Smooth muscle cell (in vitro differentiated cells): Measurements from ENCODE around the gene NKIRAS2. TPM values are rescaled to one million over a fixed set of nuclear protein-coding genes. Genes with fewer than 3 reads are reported as not detected.
A peak's percentile ranks its signal among the peaks of the same experiment; 100 is the strongest.

Experiments used
- DNase-seq: peaks from one replicate; lab custom pipeline; 2025; ENCODE audit not compliant: unreplicated experiment; lab: John Stamatoyannopoulos, UW
- H2AFZ ChIP-seq: fragments of 200-600 bp; sonication (generic); 2 replicates; pipeline ENCODE4 v1.6.0; 2016; ENCODE audit warnings: antibody characterized with exemption, low read depth, mild to moderate bottlenecking
- H3F3A ChIP-seq: fragments of 200-600 bp; sonication (generic); 2 replicates; pipeline ENCODE4 v1.6.0; 2017; ENCODE audit warnings: antibody characterized with exemption, low read depth
- H3K27ac ChIP-seq: fragments of 200-600 bp; sonication (generic); 2 replicates; pipeline ENCODE4 v1.5.1; 2016; ENCODE audit warnings: low read depth, mild to moderate bottlenecking
- H3K27me3 ChIP-seq: fragments of 200-600 bp; sonication (generic); 2 replicates; pipeline ENCODE4 v1.6.1; 2016; ENCODE audit warnings: low read depth, mild to moderate bottlenecking
- H3K36me3 ChIP-seq: fragments of 200-600 bp; sonication (generic); 2 replicates; pipeline ENCODE4 v1.5.1; 2016; ENCODE audit warnings: low read depth
- H3K4me1 ChIP-seq: fragments of 200-600 bp; sonication (generic); 2 replicates; pipeline ENCODE4 v1.5.1; 2016; ENCODE audit warnings: low read depth
- H3K4me2 ChIP-seq: fragments of 200-600 bp; sonication (generic); 2 replicates; pipeline ENCODE4 v1.6.0; 2016; ENCODE audit warnings: mild to moderate bottlenecking
- H3K4me3 ChIP-seq: fragments of 200-600 bp; sonication (generic); 2 replicates; pipeline ENCODE4 v1.5.1; 2016; ENCODE audit warnings: mild to moderate bottlenecking
- H3K79me2 ChIP-seq: fragments of 200-600 bp; sonication (generic); 2 replicates; pipeline ENCODE4 v1.6.0; 2016; ENCODE audit warnings: low read depth, mild to moderate bottlenecking
- H3K9ac ChIP-seq: fragments of 200-600 bp; sonication (generic); 2 replicates; pipeline ENCODE4 v1.6.0; 2016; ENCODE audit warnings: low read depth
- H3K9me3 ChIP-seq: fragments of 200-600 bp; sonication (generic); replicated peaks from 2 replicates; pipeline ENCODE4 v1.5.1; 2016; ENCODE audit warnings: low read depth
- H4K20me1 ChIP-seq: fragments of 200-600 bp; sonication (generic); 2 replicates; pipeline ENCODE4 v1.6.0; 2016; ENCODE audit warnings: low read depth
- CTCF ChIP-seq: fragments of 200-600 bp; sonication (generic); IDR thresholded peaks from 2 replicates; pipeline ENCODE4 v1.5.1; 2017; ENCODE audit warnings: borderline replicate concordance, mild to moderate bottlenecking, antibody characterized with exemption; ENCODE audit not compliant: insufficient read depth, poor library complexity, severe bottlenecking
- WGBS: methylation state at CpG from one replicate; pipeline ENCODE4 v1.1.7; 2016; ENCODE audit warnings: low lambda C conversion rate; 5-methylcytosine and 5-hydroxymethylcytosine counted together
- polyA plus RNA-seq: library from polyadenylated mRNA; unstranded; fragments of >200 nt; fragmentation: Nextera tagmentation; extraction: Ambion mirVana; gene quantifications from 2 replicates; pipeline ENCODE4 v1.2.1, GENCODE V29; 2016
- total RNA-seq: library from RNA; depleted of rRNA; stranded (reverse); fragments of >200 nt; gene quantifications from 2 replicates; pipeline ENCODE4 v1.2.3, GENCODE V29; 2014

NKIRAS2 gene
- total and polyA plus RNA-seq, 2 experiments from 2014 or later, result 21.3 to 50.1 TPM

GRCh38 chr17:42016941-42017865 is 2.7 kb upstream of the NKIRAS2 start, which contains the start of gene DNAJC7:
Gene DNAJC7, minus strand, starts transcription at chr17:42017439. Its CDS starts 23 bp downstream, at chr17:42017416.
- Histone ChIP-seq H3K27me3 (no peaks in the 10 kb centered on the region), H3K27ac (peak within 1 kb of the TSS; percentile 97), H3K9me3 (no peaks in the 10 kb centered on the region), H3K36me3 (no peaks in the 10 kb centered on the region), H3K79me2 (peaks cover 66% of the 10 kb centered on the region), H2AFZ (peak within 1 kb of the TSS; percentile 65), H4K20me1 (peaks cover 38% of the 10 kb centered on the region), H3K9ac (peak within 1 kb of the TSS; percentile 99), H3F3A (no peaks in the 10 kb centered on the region), H3K4me2 (peak within 1 kb of the TSS; percentile 97), H3K4me1 (peaks cover 25% of the 10 kb centered on the region), H3K4me3 (peak within 1 kb of the TSS; percentile 89)
- WGBS, result 1% methylated on average over 67 of the region's 70 CpGs
- peak; percentile 67 for DNase-seq
- no peak for TF ChIP-seq CTCF

GRCh38 chr17:42017866-42018200 is 2.1 kb upstream of the NKIRAS2 start:
- Histone ChIP-seq H3K79me2 (peaks cover 60% of the 10 kb centered on the region), H3K9ac (peak overlapping the region; percentile 99), H2AFZ (peak overlapping the region; percentile 65), H4K20me1 (peaks cover 32% of the 10 kb centered on the region), H3K4me3 (peak overlapping the region; percentile 89), H3K27me3 (no peaks in the 10 kb centered on the region), H3F3A (no peaks in the 10 kb centered on the region), H3K4me1 (peaks cover 25% of the 10 kb centered on the region), H3K36me3 (no peaks in the 10 kb centered on the region), H3K9me3 (no peaks in the 10 kb centered on the region), H3K4me2 (peak overlapping the region; percentile 97), H3K27ac (peak overlapping the region; percentile 97)
- TF ChIP-seq CTCF, result no peak
- peak; percentile 54 for DNase-seq
- WGBS, result 6% methylated on average over 11 of the region's 11 CpGs

- Histone ChIP-seq H3K27me3 (no peaks in the 10 kb centered on the region), H4K20me1 (peaks cover 27% of the 10 kb centered on the region), H3K36me3 (no peaks in the 10 kb centered on the region), H3F3A (peaks cover 2% of the 10 kb centered on the region), H3K4me2 (peak overlapping the region; percentile 97), H2AFZ (peak overlapping the region; percentile 65), H3K9me3 (no peaks in the 10 kb centered on the region), H3K79me2 (peaks cover 55% of the 10 kb centered on the region), H3K4me1 (peaks cover 25% of the 10 kb centered on the region), H3K9ac (peak overlapping the region; percentile 99), H3K27ac (peak overlapping the region; percentile 97), H3K4me3 (peak overlapping the region; percentile 89)
- DNase-seq, result no peak
- WGBS, result 37% methylated on average over 3 of the region's 3 CpGs
- no peak for TF ChIP-seq CTCF
Observed at GRCh38 chr17:42018339-42018738, 1.6 kb upstream of the NKIRAS2 start.
